Thyroid gland (tissue), 4 donors: ENCODE results near the gene ABCC3. TPM values are rescaled to one million over a fixed set of nuclear protein-coding genes. Genes with fewer than 3 reads are reported as not detected.

Experiments
- DNase-seq, 2 donors: peaks; one replicate each; pipeline ENCODE4 v3.0.0-alpha.2; 2019
- H3K27ac ChIP-seq, 3 donors: fragments of 200-600 bp; sonication (generic); 1 replicate in 2 of 3; 2 replicates in 1 of 3; pipeline ENCODE4 v1.5.1; 2016 to 2019; ENCODE audit warnings: mild to moderate bottlenecking in 1 of 3, moderate library complexity in 1 of 3
- H3K27me3 ChIP-seq: fragments of 200-600 bp; sonication (generic); one replicate; pipeline ENCODE4 v1.5.1; 2019
- H3K36me3 ChIP-seq, 2 donors: fragments of 200-600 bp; sonication (generic); one replicate each; pipeline ENCODE4 v1.5.1; 2016 to 2019
- H3K4me1 ChIP-seq, 2 donors: fragments of 200-600 bp; sonication (generic); one replicate each; pipeline ENCODE4 v1.5.1; 2017 to 2019
- H3K4me3 ChIP-seq, 3 donors: fragments of 200-600 bp; sonication (generic); replicated peaks in 1 of 3; 1 replicate in 2 of 3; 2 replicates in 1 of 3; pipeline ENCODE4 v1.5.1; 2016; ENCODE audit warnings: mild to moderate bottlenecking in 1 of 3
- H3K9me3 ChIP-seq: fragments of 200-600 bp; sonication (generic); one replicate; pipeline ENCODE4 v1.5.1; 2017
- CTCF ChIP-seq, 6 experiments: fragments of 200-600 bp in 3 of 6; fragments of 450-650 bp in 3 of 6; sonication (generic) in 3 of 6; IDR thresholded peaks; one replicate each; pipeline ENCODE4 v1.5.1; 2016 to 2019; ENCODE audit warnings: antibody characterized with exemption in 6 of 6, mild to moderate bottlenecking in 2 of 6, inconsistent platforms in 1 of 6, moderate library complexity in 1 of 6
- POLR2A ChIP-seq, 2 donors: fragments of 450-650 bp; IDR thresholded peaks; one replicate each; pipeline ENCODE4 v1.6.1; 2017; ENCODE audit warnings: antibody characterized with exemption in 2 of 2, mild to moderate bottlenecking in 2 of 2, moderate library complexity in 1 of 2
- WGBS, 2 donors: methylation state at CpG; one replicate each; pipeline ENCODE4 v1.1.5; 2017; 5-methylcytosine and 5-hydroxymethylcytosine counted together
- intact Hi-C: fragments of 100-400 bp; cut with DNase I; formaldehyde crosslinking; loops from one replicate; pipeline ENCODE4 v1.15.1; 2023
- total RNA-seq, 4 donors: library from RNA; depleted of rRNA; stranded (reverse); fragments of >200 nt; gene quantifications; one replicate each; pipeline ENCODE4 v1.2.3, GENCODE V29; 2016

The ABCC3 gene
- total RNA-seq, 4 donors from 2014 or later = 51.0 to 189 (median 131) TPM

DNA sequence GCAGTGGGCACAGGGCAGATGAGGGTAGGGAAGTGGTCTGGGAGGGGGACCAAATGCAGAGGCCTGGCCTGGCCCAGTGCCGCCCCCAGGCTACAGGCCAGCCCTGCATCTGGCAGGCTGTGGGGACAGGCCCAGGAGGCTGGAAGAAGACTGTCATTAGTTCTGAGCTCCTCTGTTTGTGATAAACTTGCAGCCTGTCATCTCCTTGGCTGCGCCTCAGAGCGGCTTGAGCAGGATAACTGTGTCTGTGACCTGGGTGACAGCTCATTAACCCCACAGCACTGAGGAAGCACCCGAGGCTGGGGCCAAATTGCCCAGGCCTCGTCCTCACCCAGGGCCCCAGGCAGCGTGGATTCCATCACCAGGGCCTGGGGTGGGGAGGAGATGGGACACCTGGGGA, 23.9 kb downstream of the ABCC3 start:
- H3K27me3 ChIP-seq = no peaks in the 10 kb centered on the region
- 85 to 93% methylated on average over 3 to 5 of the region's 6 CpGs for WGBS, 2 donors
- DNase-seq = no peak
- H3K9me3 ChIP-seq = no peaks in the 10 kb centered on the region
- TF ChIP-seq POLR2A (IDR thresholded peaks at IDR 0.05) (no peak), CTCF (IDR thresholded peaks at IDR 0.05) (no peak)
- H3K4me3 ChIP-seq = no peak overlapping the region
- H3K4me1 ChIP-seq = peaks cover 34 to 38% of the 10 kb centered on the region in 2 donors
- no peak overlapping the region for H3K27ac ChIP-seq
- intact Hi-C loops = no loop called here
- H3K36me3 ChIP-seq = no peaks in the 10 kb centered on the region

GRCh38 chr17:50659179-50659578, 24.5 kb downstream of the ABCC3 start:
- WGBS, 2 donors = 87 to 97% methylated on average over 8 to 9 of the region's 10 CpGs
- H3K36me3 ChIP-seq = no peaks in the 10 kb centered on the region

DNA sequence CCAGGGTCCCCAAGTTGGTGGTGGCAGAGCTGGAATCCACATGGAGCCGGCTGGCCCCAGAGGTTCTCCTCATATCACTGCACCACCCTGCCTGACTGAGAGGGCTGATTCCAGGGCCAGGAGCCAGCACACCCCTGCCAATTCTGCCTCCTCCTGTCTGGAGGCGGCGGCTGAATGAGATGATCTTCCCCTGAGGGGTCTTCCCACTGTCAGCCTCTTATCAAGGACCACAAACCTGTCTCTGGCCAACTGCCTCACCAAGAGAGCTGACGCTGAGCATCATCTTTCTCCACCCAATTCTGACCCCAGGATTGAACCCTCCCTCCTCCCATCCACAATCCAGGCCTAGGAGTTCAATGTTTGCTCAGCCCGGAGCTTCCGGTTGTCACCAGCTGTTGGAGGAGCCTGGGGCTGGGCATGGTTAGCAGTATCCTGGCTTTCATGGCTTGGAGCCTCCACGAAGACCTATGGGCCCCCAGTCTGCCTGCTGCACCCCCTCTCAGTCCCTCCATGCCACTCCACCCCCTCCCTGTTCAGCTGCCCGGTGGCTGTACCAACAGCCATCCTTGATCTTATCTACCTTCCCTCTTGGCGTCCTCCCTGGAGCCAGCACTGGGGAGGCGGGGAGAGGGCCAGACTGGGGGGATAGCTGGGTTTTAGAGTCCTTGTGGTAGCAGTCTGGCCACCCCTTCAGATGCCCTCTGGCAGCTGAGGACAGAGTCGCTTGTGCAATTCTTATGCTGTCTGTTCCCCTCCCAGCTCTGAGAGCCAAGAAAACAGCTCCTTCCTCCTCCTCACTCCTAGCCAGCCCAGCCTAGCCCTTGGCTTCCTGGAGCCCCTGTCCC, 25.6 kb downstream of the ABCC3 start:
- peak overlapping the region; percentile 69 to 95 (median 84) for H3K27ac ChIP-seq
- no peaks in the 10 kb centered on the region for H3K27me3 ChIP-seq
- H3K4me1 ChIP-seq = peaks cover 34 to 38% of the 10 kb centered on the region in 2 donors
- 45% methylated on average over 7 to 8 of the region's 11 CpGs for WGBS, 2 donors
- peak; percentile 60 to 74 for DNase-seq
- intact Hi-C loops = no loop called here
- no peak overlapping the region for H3K4me3 ChIP-seq
- TF ChIP-seq CTCF (IDR thresholded peaks at IDR 0.05) (no peak), POLR2A (IDR thresholded peaks at IDR 0.05) (no peak)
- H3K36me3 ChIP-seq = no peaks in the 10 kb centered on the region
- H3K9me3 ChIP-seq = no peaks in the 10 kb centered on the region

More at GRCh38 chr17:50659179-50659578, 24.5 kb downstream of the ABCC3 start:
- TF ChIP-seq POLR2A (IDR thresholded peaks at IDR 0.05) (no peak), CTCF (IDR thresholded peaks at IDR 0.05) (no peak)
- DNase-seq = no peak
- intact Hi-C loops = no loop called here
- peak overlapping the region in 2 of 3 donors; percentile 84 to 95 for H3K27ac ChIP-seq
- no peaks in the 10 kb centered on the region for H3K9me3 ChIP-seq
- peaks cover 34 to 38% of the 10 kb centered on the region in 2 donors for H3K4me1 ChIP-seq
- H3K27me3 ChIP-seq = no peaks in the 10 kb centered on the region
- H3K4me3 ChIP-seq = no peak overlapping the region

DNA sequence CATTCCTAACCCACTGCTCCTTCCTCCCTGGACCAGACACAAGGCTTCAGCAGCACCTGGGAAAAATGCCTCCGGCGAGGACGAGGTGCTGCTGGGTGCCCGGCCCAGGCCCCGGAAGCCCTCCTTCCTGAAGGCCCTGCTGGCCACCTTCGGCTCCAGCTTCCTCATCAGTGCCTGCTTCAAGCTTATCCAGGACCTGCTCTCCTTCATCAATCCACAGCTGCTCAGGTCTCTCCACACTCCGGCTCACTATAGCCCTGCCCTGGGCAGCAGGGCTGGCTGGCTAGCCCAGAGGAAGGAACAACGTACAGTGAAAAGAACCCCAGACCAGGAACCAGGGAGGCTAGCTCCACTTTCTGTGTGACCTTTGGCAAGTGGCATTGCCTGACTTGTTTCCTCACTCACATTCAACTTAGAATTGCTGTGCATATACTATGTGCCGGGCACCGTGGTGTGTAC, 26.2 kb downstream of the ABCC3 start:
- Histone ChIP-seq H3K27ac (peak overlapping the region; percentile 69 to 95 (median 84)), H3K27me3 (no peaks in the 10 kb centered on the region), H3K9me3 (no peaks in the 10 kb centered on the region), H3K36me3 (no peaks in the 10 kb centered on the region), H3K4me1 (peaks cover 34 to 38% of the 10 kb centered on the region in 2 donors), H3K4me3 (no peak overlapping the region)
- 84 to 86% methylated on average over 10 of the region's 10 CpGs for WGBS, 2 donors
- no peak for DNase-seq
- TF ChIP-seq CTCF (IDR thresholded peaks at IDR 0.05) (no peak), POLR2A (IDR thresholded peaks at IDR 0.05) (no peak)
- intact Hi-C loops = no loop called here

DNA sequence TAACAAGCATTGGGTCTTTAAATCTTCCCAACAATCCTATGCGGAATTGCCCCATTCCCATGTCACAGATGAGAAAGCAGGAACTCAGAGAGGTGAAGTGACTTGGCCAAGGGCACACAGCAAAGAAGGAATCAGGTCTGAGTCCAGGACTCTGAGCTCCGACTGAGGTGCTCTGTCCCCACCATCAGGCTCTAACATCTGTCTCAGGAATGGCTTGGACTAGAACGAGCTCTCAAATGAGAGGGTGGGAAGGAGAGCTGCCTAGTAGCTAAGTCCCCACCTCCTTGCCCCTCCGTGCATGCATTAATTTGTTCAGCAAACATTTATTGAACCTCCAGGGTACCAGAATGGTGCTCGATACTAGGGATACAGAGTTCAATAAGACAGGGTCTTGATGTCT, 26.7 kb downstream of the ABCC3 start:
- no peaks in the 10 kb centered on the region for H3K27me3 ChIP-seq
- no peak for DNase-seq
- H3K36me3 ChIP-seq = no peaks in the 10 kb centered on the region
- TF ChIP-seq CTCF (IDR thresholded peaks at IDR 0.05) = peak in 1 of 6 experiments; percentile 9
- no peak for TF ChIP-seq POLR2A (IDR thresholded peaks at IDR 0.05)
- peak overlapping the region; percentile 69 to 95 (median 84) for H3K27ac ChIP-seq
- intact Hi-C loops = no loop called here
- 71 to 76% methylated on average over 5 of the region's 5 CpGs for WGBS, 2 donors
- H3K4me3 ChIP-seq = no peak overlapping the region
- H3K9me3 ChIP-seq = no peaks in the 10 kb centered on the region
- H3K4me1 ChIP-seq = peaks cover 34 to 38% of the 10 kb centered on the region in 2 donors
